K562 (cell line): ENCODE results near the gene CCNJL. TPM values are rescaled to one million over a fixed set of nuclear protein-coding genes. Genes with fewer than 3 reads are reported as not detected.
"Not testable (repeated sequence)": the region's sequence is repeated elsewhere in the genome, so short reads cannot be mapped to it uniquely, and the experiment has no call there.

Source experiments
- ATAC-seq: fragments of 200-7000 bp; cut with Tn5 transposase; 3 replicates; pipeline ENCODE4 v1.9.1; 2020; ENCODE audit warnings: moderate library complexity
- BruUV-seq: library from RNA; stranded (reverse); fragments of 400-500 nt; replicated peaks from 2 replicates; lab custom pipeline; 2021; lab: Mats Ljungman, UMichigan
- CTCF ChIA-PET: fragments of 300-600 bp; formaldehyde crosslinking; extraction: SDS; loops from one replicate; lab custom pipeline; 2021; ENCODE audit warnings: low intra/inter-chr PET ratio; lab: Yijun Ruan, JAX
- POLR2A ChIA-PET: fragments of 300-600, 350-650 bp; sonication (Branson Sonifier 250); formaldehyde crosslinking; extraction: SDS; loops from one replicate; lab custom pipeline; 2021; ENCODE audit warnings: antibody characterized with exemption, inconsistent platforms; lab: Yijun Ruan, JAX
- DNase-seq, 4 experiments: peaks; one replicate each; pipeline versions ENCODE4 v3.0.0 to v3.0.0-alpha.2; 2011 to 2018; ENCODE audit warnings: low spot score in 3 of 4, mixed read lengths in 3 of 4; ENCODE audit errors: extremely low read depth in 1 of 4
- FAIRE-seq: peaks from 2 replicates; lab custom pipeline; 2011; peaks lifted over from hg19 to GRCh38; lab: Jason Lieb, UNC
- H2AFZ ChIP-seq: 2 replicates; pipeline ENCODE4 v1.6.0; 2011; ENCODE audit warnings: low read depth, low read length, control low read depth, inconsistent platforms
- H3K27ac ChIP-seq: fragments of 200-600 bp; 3 replicates; pipeline ENCODE4 v1.8.0; 2011; ENCODE audit warnings: low read depth, mild to moderate bottlenecking, control low read depth, inconsistent platforms, low read length, moderate library complexity, mixed read lengths; ENCODE audit errors: extremely low read depth
- H3K27me3 ChIP-seq, 2 experiments: fragments of 300-600 bp in 1 of 2; 2 replicates in 1 of 2; 3 replicates in 1 of 2; pipeline versions ENCODE4 v1.6.0 to v1.8.0; 2011; ENCODE audit warnings: inconsistent platforms in 2 of 2, low read length in 2 of 2, mild to moderate bottlenecking in 1 of 2, mixed read lengths in 1 of 2, moderate library complexity in 1 of 2; ENCODE audit not compliant: control insufficient read depth in 2 of 2, insufficient read depth in 2 of 2
- H3K36me3 ChIP-seq: fragments of 300-600 bp; 3 replicates; pipeline ENCODE4 v1.8.0; 2011; ENCODE audit warnings: mild to moderate bottlenecking, low read length, inconsistent platforms; ENCODE audit not compliant: control insufficient read depth, insufficient read depth
- H3K4me1 ChIP-seq, 2 experiments: fragments of 200-600 bp in 1 of 2; replicated peaks in 1 of 2; 2 replicates in 1 of 2; 3 replicates in 1 of 2; pipeline versions ENCODE4 v1.5.1 to v1.8.0; 2011; ENCODE audit warnings: inconsistent platforms in 2 of 2, low read length in 2 of 2, mild to moderate bottlenecking in 1 of 2, mixed read lengths in 1 of 2, moderate library complexity in 1 of 2; ENCODE audit not compliant: control insufficient read depth in 2 of 2, insufficient read depth in 2 of 2
- H3K4me2 ChIP-seq: 2 replicates; pipeline ENCODE4 v1.6.1; 2011; ENCODE audit warnings: low read length, control low read depth, inconsistent platforms, mixed read lengths; ENCODE audit not compliant: insufficient read depth
- H3K4me3 ChIP-seq: fragments of 200-600 bp; sonication (generic), shearing (Covaris generic); 2 replicates; pipeline ENCODE4 v1.5.1; 2016; ENCODE audit warnings: control low read depth, inconsistent platforms
- H3K79me2 ChIP-seq: fragments of 200-600 bp; 3 replicates; pipeline ENCODE4 v1.8.0; 2011; ENCODE audit warnings: low read length, inconsistent platforms; ENCODE audit not compliant: control insufficient read depth, insufficient read depth
- H3K9ac ChIP-seq, 2 experiments: 2 replicates each; pipeline versions ENCODE4 v1.6.0 to v1.6.1; 2011; ENCODE audit warnings: low read depth in 2 of 2, low read length in 2 of 2, control low read depth in 1 of 2, inconsistent platforms in 1 of 2, mild to moderate bottlenecking in 1 of 2, mixed read lengths in 1 of 2; ENCODE audit not compliant: insufficient read depth in 1 of 2
- H3K9me1 ChIP-seq: one replicate; pipeline ENCODE4 v1.6.0; 2011; ENCODE audit warnings: inconsistent platforms, mild to moderate bottlenecking, low read length, moderate library complexity; ENCODE audit not compliant: control insufficient read depth, insufficient read depth
- H3K9me3 ChIP-seq: replicated peaks from 2 replicates; pipeline ENCODE4 v1.5.1; 2011; ENCODE audit warnings: low read depth, low read length, inconsistent platforms; ENCODE audit not compliant: control insufficient read depth, insufficient read depth
- H4K20me1 ChIP-seq: replicated peaks from 2 replicates; pipeline ENCODE4 v1.6.1; 2011; ENCODE audit warnings: low read length, inconsistent platforms, mixed read lengths; ENCODE audit not compliant: control insufficient read depth, insufficient read depth
- ADNP ChIP-seq: fragments of 200-800 bp; sonication (Bioruptor generic); IDR thresholded peaks from 2 replicates; pipeline ENCODE4 v1.6.1; 2016; ENCODE audit warnings: missing genetic modification characterization, missing compliant biosample characterization
- CAMTA2 ChIP-seq: fragments of 250-450 bp; sonication (Bioruptor Pico); conservative IDR thresholded peaks from 2 replicates; pipeline ENCODE4 v1.5.1; 2022
- CCNT2 ChIP-seq: IDR thresholded peaks from 2 replicates; pipeline ENCODE4 v1.6.1; 2011; ENCODE audit warnings: borderline replicate concordance, low read depth, mild to moderate bottlenecking, moderate library complexity, mixed read lengths, low read length; ENCODE audit not compliant: insufficient read length; ENCODE audit errors: extremely low read depth
- FIP1L1 ChIP-seq: fragments of 200-400 bp; formaldehyde crosslinking; IDR thresholded peaks from 2 replicates; pipeline ENCODE4 v1.6.1; 2018; ENCODE audit warnings: mild to moderate bottlenecking, low read depth, low read length; ENCODE audit not compliant: poor library complexity, severe bottlenecking
- NFIC ChIP-seq: fragments of 450-650 bp; IDR thresholded peaks from 2 replicates; pipeline ENCODE4 v1.6.1; 2017; ENCODE audit warnings: mild to moderate bottlenecking, inconsistent platforms
- PHF20 ChIP-seq: fragments of 450-650 bp; IDR thresholded peaks from 2 replicates; pipeline ENCODE4 v1.6.1; 2018; ENCODE audit not compliant: partially characterized antibody
- SMARCB1 ChIP-seq: IDR thresholded peaks from 2 replicates; pipeline ENCODE4 v1.6.1; 2011; ENCODE audit warnings: improper control_type of control experiment, low read depth; ENCODE audit not compliant: insufficient read length
- TFAP4 ChIP-seq: sonication (generic); formaldehyde crosslinking; IDR thresholded peaks from 2 replicates; pipeline ENCODE4 v1.8.0; 2022; ENCODE audit warnings: missing genetic modification reagents, mild to moderate bottlenecking, moderate library complexity, borderline replicate concordance
- WGBS: fragments of 100-300 bp; shearing (Covaris generic); methylation state at CpG from one replicate; pipeline ENCODE4 v1.1.6; 2016; ENCODE audit warnings: low coverage, mixed read lengths; ENCODE audit not compliant: insufficient coverage; ENCODE audit errors: missing lambda C conversion rate; 5-methylcytosine and 5-hydroxymethylcytosine counted together
- in situ Hi-C: fragments of 300-500 bp; cut with MboI; formaldehyde crosslinking; loops from 4 replicates; pipeline ENCODE4 v1.15.0; 2018; ENCODE audit warnings: inconsistent platforms, mixed read lengths
- intact Hi-C: fragments of 100-400 bp; cut with micrococcal nuclease; formaldehyde crosslinking; loops from 2 replicates; pipeline ENCODE4 v1.14.2; 2022
- polyA plus RNA-seq, 8 experiments: library from polyadenylated mRNA; depleted of rRNA in 4 of 8; stranded (reverse) in 5 of 8; unstranded in 3 of 8; fragments of >200 nt; fragmentation: Nextera tagmentation in 2 of 8; fragmentation: Illumina TruSeq in 1 of 8; extraction: Ambion mirVana in 2 of 8; extraction: Trizol in 1 of 8; gene quantifications; 2 replicates each; pipeline versions ENCODE4 v1.2.1 to v1.2.3, GENCODE V29; 2011 to 2014; ENCODE audit warnings: inconsistent platforms in 1 of 8, missing spikeins in 1 of 8
- total RNA-seq, 7 experiments: library from RNA; depleted of rRNA in 6 of 7; stranded (reverse); fragments of >200 nt in 6 of 7; fragmentation: Illumina TruSeq in 2 of 7; extraction: Trizol in 2 of 7; gene quantifications; 2 replicates each; pipeline versions ENCODE4 v1.2.1 to v1.2.3, GENCODE V29; 2011 to 2021; ENCODE audit warnings: low replicate concordance in 1 of 7
- TF ChIP-seq, protein P1 (sequence below): fragments of 450-650 bp; formaldehyde crosslinking; conservative IDR thresholded peaks from 2 replicates; pipeline ENCODE4 v1.4.0; 2022; ENCODE audit warnings: mild to moderate bottlenecking, missing genetic modification characterization

The CCNJL gene
- total and polyA plus RNA-seq, 9 of the 15 experiments (the other 6 are each of a cell fraction or from before 2014, with no cell fraction given) = 0.04 TPM; not detected in 8

GRCh38 chr5:160250226-160250625 is 62.1 kb downstream of the CCNJL start (continued):
- TF ChIP-seq CAMTA2 (CRISPR knock-in tag) = no peak
- no peak for TF ChIP-seq TFAP4 (CRISPR knock-in tag)
- no peak for TF ChIP-seq CCNT2
- no peak for TF ChIP-seq ADNP (tag)
- TF ChIP-seq NFIC = no peak
- no peak for TF ChIP-seq FIP1L1
- TF ChIP-seq, protein P1, sequence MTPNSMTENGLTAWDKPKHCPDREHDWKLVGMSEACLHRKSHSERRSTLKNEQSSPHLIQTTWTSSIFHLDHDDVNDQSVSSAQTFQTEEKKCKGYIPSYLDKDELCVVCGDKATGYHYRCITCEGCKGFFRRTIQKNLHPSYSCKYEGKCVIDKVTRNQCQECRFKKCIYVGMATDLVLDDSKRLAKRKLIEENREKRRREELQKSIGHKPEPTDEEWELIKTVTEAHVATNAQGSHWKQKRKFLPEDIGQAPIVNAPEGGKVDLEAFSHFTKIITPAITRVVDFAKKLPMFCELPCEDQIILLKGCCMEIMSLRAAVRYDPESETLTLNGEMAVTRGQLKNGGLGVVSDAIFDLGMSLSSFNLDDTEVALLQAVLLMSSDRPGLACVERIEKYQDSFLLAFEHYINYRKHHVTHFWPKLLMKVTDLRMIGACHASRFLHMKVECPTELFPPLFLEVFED (CRISPR knock-in tag) = no peak
- no peak for TF ChIP-seq PHF20
- TF ChIP-seq SMARCB1 = no peak

- DNase-seq, intact Hi-C loops, H3K9me3 ChIP-seq, H3K27ac ChIP-seq, H3K9me1 ChIP-seq, H3K9ac ChIP-seq, FAIRE-seq, BruUV-seq, H3K4me2 ChIP-seq, in situ Hi-C loops, H2AFZ ChIP-seq, H3K4me3 ChIP-seq, CTCF ChIA-PET, H4K20me1 ChIP-seq, H3K36me3 ChIP-seq, H3K79me2 ChIP-seq, ATAC-seq: not testable (repeated sequence)
- POLR2A ChIA-PET = interaction anchor here (1.1 to 3.2 kb wide), 4 partner anchors 10 to 31 kb away, joined by 3 to 11 read pairs (median 6); no protein-coding TSS in a partner anchor
- H3K27me3 ChIP-seq = peaks cover 0 to 44% of the 10 kb centered on the region in 2 experiments; a peak in 2 of 5 replicates
- 13% methylated on average over 1 of the region's 1 CpG for WGBS
- peaks cover 11 to 15% of the 10 kb centered on the region in 2 experiments; a peak in 4 of 5 replicates for H3K4me1 ChIP-seq
Observed at GRCh38 chr5:160249570-160249969, 62.8 kb downstream of the CCNJL start.
